K562 (cell line): ENCODE results near the gene KLRF1. TPM values are rescaled to one million over a fixed set of nuclear protein-coding genes. Genes with fewer than 3 reads are reported as not detected.
A peak's percentile ranks its signal among the peaks of the same experiment; 100 is the strongest.

Source experiments
- RBFOX2 ChIP-seq: fragments of 200-400 bp; formaldehyde crosslinking; IDR thresholded peaks from 2 replicates; pipeline ENCODE4 v1.6.1; 2017; ENCODE audit warnings: low read depth, mild to moderate bottlenecking, low read length, moderate library complexity
- REST ChIP-seq, 2 experiments: fragments of 450-650 bp; formaldehyde crosslinking in 1 of 2; IDR thresholded peaks; 2 replicates each; pipeline versions ENCODE4 v1.4.0 to v1.6.1; 2014 to 2020; ENCODE audit warnings: mild to moderate bottlenecking in 2 of 2, borderline replicate concordance in 1 of 2, low read depth in 1 of 2
- polyA plus RNA-seq, 8 experiments: library from polyadenylated mRNA; depleted of rRNA in 4 of 8; stranded (reverse) in 5 of 8; unstranded in 3 of 8; fragments of >200 nt; fragmentation: Nextera tagmentation in 2 of 8; fragmentation: Illumina TruSeq in 1 of 8; extraction: Ambion mirVana in 2 of 8; extraction: Trizol in 1 of 8; gene quantifications; 2 replicates each; pipeline versions ENCODE4 v1.2.1 to v1.2.3, GENCODE V29; 2011 to 2014; ENCODE audit warnings: inconsistent platforms in 1 of 8, missing spikeins in 1 of 8
- total RNA-seq, 7 experiments: library from RNA; depleted of rRNA in 6 of 7; stranded (reverse); fragments of >200 nt in 6 of 7; fragmentation: Illumina TruSeq in 2 of 7; extraction: Trizol in 2 of 7; gene quantifications; 2 replicates each; pipeline versions ENCODE4 v1.2.1 to v1.2.3, GENCODE V29; 2011 to 2021; ENCODE audit warnings: low replicate concordance in 1 of 7
- TF ChIP-seq, protein P1 (sequence below), 2 experiments: IDR thresholded peaks in 1 of 2; conservative IDR thresholded peaks in 1 of 2; 2 replicates each; pipeline ENCODE4 v1.6.1; 2016; ENCODE audit warnings: low read depth in 2 of 2, mild to moderate bottlenecking in 1 of 2, missing compliant biosample characterization in 1 of 2, missing genetic modification characterization in 1 of 2, moderate library complexity in 1 of 2
- TF ChIP-seq, protein P2 (sequence below), 2 experiments: fragments of 450-650 bp; IDR thresholded peaks; 2 replicates each; pipeline ENCODE4 v1.6.1; 2016; ENCODE audit warnings: mild to moderate bottlenecking in 2 of 2, borderline replicate concordance in 1 of 2, low read depth in 1 of 2, moderate library complexity in 1 of 2

The KLRF1 gene
- total and polyA plus RNA-seq, 9 of the 15 experiments (the other 6 are each of a cell fraction or from before 2014, with no cell fraction given): 0.48 to 1.8 (median 1.1) TPM

DNA sequence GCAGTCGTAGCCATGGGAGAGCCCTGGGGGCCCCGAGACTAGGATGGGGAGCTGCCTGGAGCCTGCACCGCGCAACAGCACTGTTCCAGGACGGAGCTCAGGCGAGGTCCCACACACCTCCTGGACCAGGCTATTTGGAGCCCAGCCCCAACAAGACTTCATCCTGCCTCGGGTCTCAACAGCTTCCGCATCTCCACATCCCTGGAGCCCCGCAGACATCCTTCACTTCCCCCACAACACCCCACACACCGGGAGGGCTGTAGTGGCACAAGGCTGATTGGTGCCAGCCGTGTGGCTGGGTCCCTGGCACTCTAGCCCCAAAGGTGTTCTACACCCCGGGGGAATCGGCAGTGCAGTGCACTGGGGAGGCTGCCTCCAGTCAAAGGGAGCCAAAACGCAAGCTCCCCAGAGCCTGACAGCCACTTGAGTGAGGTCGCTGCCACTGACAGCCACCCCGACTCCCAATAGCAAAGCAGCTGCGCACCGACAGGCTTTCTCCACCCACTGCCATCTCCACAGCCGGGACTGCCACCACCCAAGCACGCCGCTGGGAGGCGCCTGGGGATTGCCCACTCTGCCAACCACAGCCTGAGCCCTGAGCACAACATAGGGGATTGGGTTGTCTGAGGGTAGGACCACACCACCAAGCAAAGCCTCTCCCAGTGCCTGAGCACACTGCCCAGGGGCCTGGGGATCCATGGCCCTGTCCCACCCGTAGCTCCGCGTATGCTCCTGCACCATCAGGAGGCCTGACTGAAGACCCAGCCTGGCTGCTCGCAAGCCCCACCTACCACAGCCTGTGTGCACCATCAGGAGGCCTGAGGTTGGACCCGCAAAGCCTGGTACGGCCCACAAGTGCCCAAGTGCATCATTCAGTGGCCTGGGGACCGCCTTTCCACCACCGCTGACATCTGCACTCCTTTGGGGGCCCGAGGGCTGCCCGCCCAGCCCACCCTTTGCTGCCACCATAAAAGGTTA is 13.2 kb upstream of the KLRF1 start (continued):
- TF ChIP-seq, protein P1, sequence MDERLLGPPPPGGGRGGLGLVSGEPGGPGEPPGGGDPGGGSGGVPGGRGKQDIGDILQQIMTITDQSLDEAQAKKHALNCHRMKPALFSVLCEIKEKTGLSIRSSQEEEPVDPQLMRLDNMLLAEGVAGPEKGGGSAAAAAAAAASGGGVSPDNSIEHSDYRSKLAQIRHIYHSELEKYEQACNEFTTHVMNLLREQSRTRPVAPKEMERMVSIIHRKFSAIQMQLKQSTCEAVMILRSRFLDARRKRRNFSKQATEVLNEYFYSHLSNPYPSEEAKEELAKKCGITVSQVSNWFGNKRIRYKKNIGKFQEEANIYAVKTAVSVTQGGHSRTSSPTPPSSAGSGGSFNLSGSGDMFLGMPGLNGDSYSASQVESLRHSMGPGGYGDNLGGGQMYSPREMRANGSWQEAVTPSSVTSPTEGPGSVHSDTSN (CRISPR knock-in tag; IDR thresholded peaks at IDR 0.05; ENCODE audit: low read depth): no peak
- TF ChIP-seq, protein P1 (tag; conservative IDR thresholded peaks at IDR 0.05; ENCODE audit: low read depth): no peak
- TF ChIP-seq REST (IDR thresholded peaks at IDR 0.05; ENCODE audit: borderline replicate concordance): peak; percentile 64
- TF ChIP-seq REST (CRISPR knock-in tag; IDR thresholded peaks at IDR 0.05; ENCODE audit: low read depth): no peak
- TF ChIP-seq, protein P2, sequence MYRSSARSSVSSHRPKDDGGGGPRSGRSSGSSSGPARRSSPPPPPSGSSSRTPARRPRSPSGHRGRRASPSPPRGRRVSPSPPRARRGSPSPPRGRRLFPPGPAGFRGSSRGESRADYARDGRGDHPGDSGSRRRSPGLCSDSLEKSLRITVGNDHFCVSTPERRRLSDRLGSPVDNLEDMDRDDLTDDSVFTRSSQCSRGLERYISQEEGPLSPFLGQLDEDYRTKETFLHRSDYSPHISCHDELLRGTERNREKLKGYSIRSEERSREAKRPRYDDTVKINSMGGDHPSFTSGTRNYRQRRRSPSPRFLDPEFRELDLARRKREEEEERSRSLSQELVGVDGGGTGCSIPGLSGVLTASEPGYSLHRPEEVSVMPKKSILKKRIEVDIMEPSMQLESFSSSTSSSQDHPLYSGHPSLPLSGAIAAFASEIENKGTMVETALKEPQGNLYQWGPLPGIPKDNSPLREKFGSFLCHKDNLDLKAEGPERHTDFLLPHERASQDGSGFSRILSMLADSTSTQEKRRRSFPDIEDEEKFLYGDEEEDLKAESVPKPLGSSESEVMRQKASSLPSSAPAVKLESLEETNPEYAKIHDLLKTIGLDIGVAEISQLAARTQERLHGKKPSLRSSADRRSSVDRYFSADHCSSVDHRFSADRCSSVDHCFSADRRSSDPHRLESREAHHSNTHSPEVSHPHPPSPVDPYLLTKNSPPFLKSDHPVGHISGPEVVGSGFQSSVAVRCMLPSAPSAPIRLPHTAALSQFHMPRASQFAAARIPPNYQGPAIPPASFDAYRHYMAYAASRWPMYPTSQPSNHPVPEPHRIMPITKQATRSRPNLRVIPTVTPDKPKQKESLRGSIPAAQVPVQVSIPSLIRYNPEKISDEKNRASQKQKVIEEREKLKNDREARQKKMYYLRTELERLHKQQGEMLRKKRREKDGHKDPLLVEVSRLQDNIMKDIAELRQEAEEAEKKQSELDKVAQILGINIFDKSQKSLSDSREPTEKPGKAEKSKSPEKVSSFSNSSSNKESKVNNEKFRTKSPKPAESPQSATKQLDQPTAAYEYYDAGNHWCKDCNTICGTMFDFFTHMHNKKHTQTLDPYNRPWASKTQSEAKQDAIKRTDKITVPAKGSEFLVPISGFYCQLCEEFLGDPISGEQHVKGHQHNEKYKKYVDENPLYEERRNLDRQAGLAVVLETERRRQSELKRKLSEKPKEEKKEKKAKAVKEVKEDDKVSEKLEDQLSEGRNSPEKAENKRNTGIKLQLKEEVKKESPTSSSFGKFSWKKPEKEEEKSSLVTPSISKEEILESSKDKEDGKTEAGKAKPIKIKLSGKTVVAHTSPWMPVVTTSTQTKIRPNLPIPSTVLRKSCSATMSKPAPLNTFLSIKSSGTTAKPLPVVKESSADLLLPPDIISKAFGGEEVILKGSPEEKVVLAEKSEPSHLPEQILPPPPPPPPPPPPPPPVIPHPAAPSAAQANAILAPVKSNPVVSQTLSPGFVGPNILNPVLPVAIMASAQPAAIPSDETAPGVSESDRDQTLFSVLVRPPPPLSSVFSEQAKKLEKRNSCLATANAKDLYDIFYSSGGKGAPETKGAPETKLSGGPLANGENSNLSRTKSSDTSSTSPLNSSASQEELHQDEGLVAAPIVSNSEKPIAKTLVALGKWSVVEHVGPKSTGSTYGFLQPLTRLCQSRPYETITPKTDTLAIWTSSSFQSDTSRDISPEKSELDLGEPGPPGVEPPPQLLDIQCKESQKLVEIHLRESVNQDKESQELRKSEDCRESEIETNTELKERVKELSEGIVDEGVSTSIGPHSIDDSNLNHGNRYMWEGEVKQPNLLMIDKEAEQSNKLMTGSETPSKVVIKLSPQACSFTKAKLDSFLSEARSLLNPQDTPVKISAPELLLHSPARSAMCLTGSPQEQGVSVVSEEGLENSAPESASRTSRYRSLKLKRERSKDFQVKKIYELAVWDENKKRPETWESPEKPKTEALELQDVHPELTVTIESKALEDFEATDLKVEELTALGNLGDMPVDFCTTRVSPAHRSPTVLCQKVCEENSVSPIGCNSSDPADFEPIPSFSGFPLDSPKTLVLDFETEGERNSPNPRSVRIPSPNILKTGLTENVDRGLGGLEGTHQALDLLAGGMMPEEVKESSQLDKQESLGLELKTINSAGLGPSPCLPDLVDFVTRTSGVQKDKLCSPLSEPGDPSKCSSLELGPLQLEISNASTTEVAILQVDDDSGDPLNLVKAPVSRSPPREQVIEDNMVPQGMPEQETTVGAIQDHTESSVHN (IDR thresholded peaks at IDR 0.05; ENCODE audit: borderline replicate concordance in 1 of 2, low read depth in 1 of 2): no peak
- 0 out of 2 replicates have a peak, but pooled peaks have one; percentile 19 for TF ChIP-seq RBFOX2
